ENCODE results near the gene SLC16A3.
"Not testable (repeated sequence)": the region's sequence is repeated elsewhere in the genome, so short reads cannot be mapped to it uniquely, and the experiment has no call there.

Gene SLC16A3

DNA sequence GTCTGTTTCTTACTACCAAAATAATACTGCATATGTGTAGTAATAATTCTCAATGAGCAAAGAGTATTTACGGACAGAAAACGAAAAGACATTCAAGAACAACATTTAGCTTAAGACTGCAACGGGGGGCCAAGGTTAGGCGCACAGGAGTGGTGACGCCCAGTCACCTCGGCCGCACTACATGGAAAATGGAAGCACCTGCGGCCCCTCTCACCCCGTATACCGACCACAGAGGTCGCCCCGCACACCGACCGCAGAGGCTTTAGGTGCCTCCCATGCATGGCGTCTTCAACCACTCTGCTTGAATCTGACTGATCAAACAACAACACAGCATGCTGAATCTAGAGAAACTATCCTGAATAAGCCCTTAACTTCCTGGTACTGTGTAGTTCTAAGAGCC is 42.6 kb upstream of the SLC16A3 start:
- H3K9me3 Mint-ChIP-seq, result no peaks in the 10 kb centered on the region
- H3K36me3 Mint-ChIP-seq (ENCODE audit: low read depth), result peaks cover 38% of the 10 kb centered on the region
- DNase-seq, result no peak
- H3K4me3 Mint-ChIP-seq, result no peak overlapping the region
- no peak for TF ChIP-seq CTCF (IDR thresholded peaks at IDR 0.05)
- H3K27me3 Mint-ChIP-seq (ENCODE audit: low read depth, poor library complexity), result peaks cover 3% of the 10 kb centered on the region
- no peak overlapping the region for H3K27ac Mint-ChIP-seq
- H3K4me1 Mint-ChIP-seq, result peaks cover 5% of the 10 kb centered on the region

DNA sequence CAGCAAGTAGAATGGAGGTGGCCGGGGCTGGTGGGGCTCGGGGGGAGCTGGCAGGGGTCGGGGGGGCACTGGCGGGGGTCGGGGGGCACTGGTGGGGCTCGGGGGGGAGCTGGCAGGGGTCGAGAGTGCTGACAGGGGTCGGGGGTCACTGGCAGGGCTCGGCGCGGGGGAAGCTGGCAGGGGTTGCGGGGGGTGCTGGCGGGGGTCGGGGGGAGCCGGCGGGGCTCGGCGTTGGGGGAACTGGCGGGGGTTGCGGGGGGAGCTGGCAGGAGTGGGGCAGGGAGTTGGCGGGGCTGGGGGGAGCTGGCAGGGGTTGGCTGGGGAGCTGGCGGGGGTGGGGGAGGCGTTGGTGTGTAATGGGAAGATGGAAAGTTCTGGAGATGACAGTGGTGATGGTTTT is 41.3 kb upstream of the SLC16A3 start:
- no peaks in the 10 kb centered on the region for H3K4me1 Mint-ChIP-seq
- no peaks in the 10 kb centered on the region for H3K9me3 Mint-ChIP-seq
- TF ChIP-seq CTCF (IDR thresholded peaks at IDR 0.05), result no peak
- H3K36me3 Mint-ChIP-seq (ENCODE audit: low read depth), result peaks cover 37% of the 10 kb centered on the region
- no peak overlapping the region for H3K27ac Mint-ChIP-seq
- DNase-seq, result no peak
- H3K4me3 Mint-ChIP-seq, result no peak overlapping the region
- H3K27me3 Mint-ChIP-seq (ENCODE audit: low read depth, poor library complexity), result peaks cover 3% of the 10 kb centered on the region

DNA sequence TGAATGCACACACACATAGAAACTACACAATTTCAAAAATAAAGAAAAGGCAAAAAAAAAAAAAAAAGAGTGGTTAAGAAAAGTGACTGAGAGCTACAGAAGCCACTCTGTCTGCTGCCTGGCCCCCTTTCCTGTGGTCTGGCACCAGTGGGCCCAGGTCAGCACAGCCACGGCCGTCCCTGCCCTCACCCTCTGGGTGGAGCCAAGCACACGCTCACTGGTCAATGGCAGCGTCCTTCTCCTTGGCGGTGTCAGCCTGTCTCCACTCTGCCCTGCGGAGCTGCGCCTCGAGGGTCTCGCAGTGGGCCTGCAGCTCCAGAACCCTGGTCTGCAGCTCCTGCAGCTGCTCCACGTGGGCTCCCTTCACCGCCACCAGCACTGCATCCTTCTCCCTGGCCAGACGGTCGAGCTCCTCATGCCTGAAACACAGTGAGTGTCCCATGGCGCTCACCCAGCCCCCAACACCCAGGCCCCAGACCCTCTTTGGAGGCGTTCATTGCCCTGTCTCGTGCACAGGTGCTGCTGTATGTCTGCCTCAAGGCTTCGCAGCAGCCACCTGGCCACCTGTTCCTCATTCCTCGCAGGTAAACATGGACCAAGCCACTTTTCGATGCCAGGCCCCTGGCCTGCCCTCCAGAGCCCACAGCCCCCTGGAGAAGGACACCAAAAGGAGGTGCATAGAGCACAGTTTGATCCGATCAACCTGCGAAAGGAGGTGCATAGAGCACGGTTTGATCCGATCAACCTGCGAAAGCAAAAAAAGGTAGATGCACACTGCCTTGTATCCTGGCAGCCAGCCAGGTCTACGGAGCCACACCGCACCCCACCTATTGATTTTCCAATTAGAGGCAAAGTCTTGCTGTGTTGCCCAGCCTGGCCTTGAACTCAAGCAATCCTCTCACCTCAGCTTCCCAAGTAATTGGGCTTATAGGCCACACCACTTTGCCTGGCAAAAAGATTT is 40.6 kb upstream of the SLC16A3 start:
- H3K27me3 Mint-ChIP-seq (ENCODE audit: low read depth, poor library complexity), result peaks cover 3% of the 10 kb centered on the region
- TF ChIP-seq CTCF (IDR thresholded peaks at IDR 0.05), result no peak
- no peaks in the 10 kb centered on the region for H3K9me3 Mint-ChIP-seq
- H3K36me3 Mint-ChIP-seq (ENCODE audit: low read depth), result peaks cover 37% of the 10 kb centered on the region
- no peaks in the 10 kb centered on the region for H3K4me1 Mint-ChIP-seq
- no peak for DNase-seq
- no peak overlapping the region for H3K27ac Mint-ChIP-seq
- no peak overlapping the region for H3K4me3 Mint-ChIP-seq

- not testable (repeated sequence) for H3K4me1 Mint-ChIP-seq; H3K9me3 Mint-ChIP-seq; H3K4me3 Mint-ChIP-seq; DNase-seq; H3K27me3 Mint-ChIP-seq (ENCODE audit: low read depth, poor library complexity); H3K27ac Mint-ChIP-seq
- H3K36me3 Mint-ChIP-seq (ENCODE audit: low read depth), result peaks cover 46% of the 10 kb centered on the region
Measured at GRCh38 chr17:82193050-82193449, 35.8 kb upstream of the SLC16A3 start.

- DNase-seq, result no peak
- H3K9me3 Mint-ChIP-seq, result no peaks in the 10 kb centered on the region
- H3K4me1 Mint-ChIP-seq, result no peaks in the 10 kb centered on the region
- no peaks in the 10 kb centered on the region for H3K27me3 Mint-ChIP-seq (ENCODE audit: low read depth, poor library complexity)
- H3K36me3 Mint-ChIP-seq (ENCODE audit: low read depth), result peaks cover 52% of the 10 kb centered on the region
- H3K27ac Mint-ChIP-seq, result no peak overlapping the region
- TF ChIP-seq CTCF (IDR thresholded peaks at IDR 0.05), result no peak
- no peak overlapping the region for H3K4me3 Mint-ChIP-seq
Measured at GRCh38 chr17:82193520-82194220, 35.2 kb upstream of the SLC16A3 start.

- no peak for DNase-seq
- H3K36me3 Mint-ChIP-seq (ENCODE audit: low read depth), result peaks cover 63% of the 10 kb centered on the region
- no peak overlapping the region for H3K4me3 Mint-ChIP-seq
- H3K4me1 Mint-ChIP-seq, result no peaks in the 10 kb centered on the region
- H3K27me3 Mint-ChIP-seq (ENCODE audit: low read depth, poor library complexity), result no peaks in the 10 kb centered on the region
- no peaks in the 10 kb centered on the region for H3K9me3 Mint-ChIP-seq
- no peak overlapping the region for H3K27ac Mint-ChIP-seq
- no peak for TF ChIP-seq CTCF (IDR thresholded peaks at IDR 0.05)
Measured at GRCh38 chr17:82194765-82195164, 34.1 kb upstream of the SLC16A3 start.
